Measurements from ENCODE around the gene VAV2. TPM values are rescaled to one million over a fixed set of nuclear protein-coding genes. Genes with fewer than 3 reads are reported as not detected.

The VAV2 gene
- total and polyA plus RNA-seq, 2 experiments from 2014 or later = 8.1 to 28.9 TPM

- TF ChIP-seq EZH2phosphoT487 (IDR thresholded peaks at IDR 0.05; ENCODE audit: unreplicated experiment) = no peak
Observed at GRCh38 chr9:133718563-133719315, 273.4 kb downstream of the VAV2 start (continued).

- ATAC-seq (no peak), DNase-seq (ENCODE audit: low spot score) (no peak)
- TF ChIP-seq STAT1 (IDR thresholded peaks at IDR 0.05; ENCODE audit: unreplicated experiment) (no peak), CREB1 (CRISPR knock-in tag; IDR thresholded peaks at IDR 0.05; ENCODE audit: low read depth) (no peak), CTCF (conservative IDR thresholded peaks at IDR 0.05; ENCODE audit: low read depth in 2 of 2) (no peak), REST (IDR thresholded peaks at IDR 0.05; ENCODE audit: unreplicated experiment) (no peak)
- no peaks in the 10 kb centered on the region for H3K4me1 ChIP-seq (ENCODE audit: insufficient read depth)
- H3K79me2 ChIP-seq (replicated peaks; ENCODE audit: insufficient read depth) = no peaks in the 10 kb centered on the region
- H3F3A ChIP-seq (replicated peaks; ENCODE audit: low read depth) = no peaks in the 10 kb centered on the region
- Mint-ChIP-seq H3K4me3 (no peak overlapping the region), H3K9me3 (peaks cover 5% of the 10 kb centered on the region), H3K27me3 (ENCODE audit: insufficient read depth, low read depth, poor library complexity) (peaks cover 7% of the 10 kb centered on the region), H3K36me3 (ENCODE audit: low read depth) (peaks cover 7% of the 10 kb centered on the region; the same call in 2 of the 3 replicates), H3K27ac (no peak overlapping the region), H3K4me1 (peaks cover 17% of the 10 kb centered on the region)
- no peak overlapping the region for H3K4me2 ChIP-seq
- no peak overlapping the region for H3K27ac ChIP-seq (ENCODE audit: low read depth)
- no peak overlapping the region for H2AFZ ChIP-seq
- H3K9me2 ChIP-seq (ENCODE audit: insufficient read depth) = no peaks in the 10 kb centered on the region
- no peaks in the 10 kb centered on the region for H4K20me1 ChIP-seq (replicated peaks; ENCODE audit: insufficient read depth)
- no peaks in the 10 kb centered on the region; the same call in 1 of the 2 replicates for H3K36me3 ChIP-seq (ENCODE audit: insufficient read depth)
- no peak overlapping the region for H3K4me3 ChIP-seq
- H3K27me3 ChIP-seq (ENCODE audit: insufficient read depth) = no peaks in the 10 kb centered on the region
Observed at GRCh38 chr9:133717113-133718031, 274.8 kb downstream of the VAV2 start.

All from GM23338 (cell line).